Endothelial cell of hepatic sinusoid (primary cell): ENCODE measurements around the gene HSPB3.
"Not testable (repeated sequence)": the region's sequence is repeated elsewhere in the genome, so short reads cannot be mapped to it uniquely, and the experiment has no call there.

Experiments used
- in situ Hi-C: cut with HindIII; loops from 2 replicates; pipeline ENCODE4 v1.10.0; 2017; ENCODE audit warnings: low sequenced_read_pairs

HSPB3 gene

DNA sequence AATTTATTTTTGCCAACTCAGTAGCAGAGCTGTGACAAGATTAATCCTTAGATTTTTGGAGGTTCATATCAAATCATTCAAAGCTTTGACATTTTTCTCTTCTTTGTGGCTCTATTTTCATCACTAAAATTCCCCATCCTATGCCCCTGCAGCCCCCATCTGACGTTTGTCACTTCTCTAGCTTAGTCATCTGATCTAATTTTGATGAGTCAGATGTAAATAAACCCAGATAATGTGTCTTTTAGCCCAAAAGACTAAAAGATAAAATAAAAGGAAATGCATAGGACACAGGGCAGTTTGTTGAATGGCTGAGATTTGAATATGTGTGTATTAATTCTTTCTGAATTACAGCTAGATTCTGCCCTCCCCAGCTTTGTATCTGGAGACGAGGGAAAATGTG lies 897 bp upstream of the HSPB3 start:
- in situ Hi-C loops: loop anchor here (25.0 kb wide), 1 partner anchor 1292 kb away; no protein-coding TSS in a partner anchor

DNA sequence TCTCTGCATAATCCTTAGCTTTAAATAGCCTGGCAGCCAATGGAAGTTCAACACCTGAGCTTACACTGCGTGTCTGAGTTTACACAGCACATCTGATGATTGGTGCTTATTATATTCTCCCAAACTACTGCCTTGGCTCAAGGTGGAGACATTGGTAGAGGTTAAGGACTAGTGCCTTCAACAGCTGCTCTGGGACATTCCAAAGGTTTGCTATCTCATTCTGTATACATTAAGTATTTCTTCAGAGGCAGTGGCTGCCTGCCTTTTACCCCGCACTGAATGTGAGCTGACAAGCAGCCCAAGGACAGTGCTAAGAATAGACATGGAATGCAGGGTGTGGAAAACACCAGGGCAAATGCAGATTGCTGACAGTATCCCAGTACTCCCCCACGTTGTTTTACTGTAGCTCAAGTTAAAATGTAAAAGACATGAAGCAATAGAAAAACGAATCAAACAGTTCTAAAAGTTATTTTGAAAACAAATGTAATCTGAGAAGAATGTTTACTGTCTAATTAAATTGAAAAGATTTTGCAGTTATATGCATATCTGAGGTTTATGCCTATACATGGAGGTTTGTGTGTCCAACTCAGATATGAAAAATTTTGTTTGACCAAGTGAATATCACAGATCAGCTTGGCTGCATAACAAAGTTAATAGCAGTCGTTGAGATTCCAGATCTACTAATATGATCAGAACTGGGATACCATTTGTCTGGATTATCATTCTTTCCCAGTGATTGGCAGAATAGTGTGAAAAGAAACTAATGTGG lies 1.8 kb downstream of the HSPB3 start:
- in situ Hi-C loops: loop anchor here (25.0 kb wide), 1 partner anchor 1295 kb away; no protein-coding TSS in a partner anchor

DNA sequence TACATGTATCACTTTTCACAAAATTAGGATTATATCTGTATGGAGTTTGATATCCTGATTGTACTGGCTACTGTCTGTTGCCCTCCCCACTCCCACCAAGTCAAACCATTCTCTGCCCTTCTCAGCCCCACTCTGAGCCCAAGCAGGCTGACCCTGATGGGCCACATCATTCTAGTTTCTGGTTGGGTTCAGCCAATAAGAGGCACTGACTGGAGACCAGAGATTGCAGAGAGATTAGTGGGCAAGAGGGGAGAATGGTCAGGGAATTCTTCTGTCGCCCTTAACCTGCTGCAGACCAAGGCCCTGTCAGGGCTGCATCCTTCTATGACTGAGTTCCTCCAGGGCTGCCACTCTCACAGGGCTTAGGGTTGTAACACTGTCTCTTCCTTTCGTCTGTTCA lies 2.7 kb downstream of the HSPB3 start:
- in situ Hi-C loops: loop anchor here (25.0 kb wide), 1 partner anchor 1296 kb away; no protein-coding TSS in a partner anchor

DNA sequence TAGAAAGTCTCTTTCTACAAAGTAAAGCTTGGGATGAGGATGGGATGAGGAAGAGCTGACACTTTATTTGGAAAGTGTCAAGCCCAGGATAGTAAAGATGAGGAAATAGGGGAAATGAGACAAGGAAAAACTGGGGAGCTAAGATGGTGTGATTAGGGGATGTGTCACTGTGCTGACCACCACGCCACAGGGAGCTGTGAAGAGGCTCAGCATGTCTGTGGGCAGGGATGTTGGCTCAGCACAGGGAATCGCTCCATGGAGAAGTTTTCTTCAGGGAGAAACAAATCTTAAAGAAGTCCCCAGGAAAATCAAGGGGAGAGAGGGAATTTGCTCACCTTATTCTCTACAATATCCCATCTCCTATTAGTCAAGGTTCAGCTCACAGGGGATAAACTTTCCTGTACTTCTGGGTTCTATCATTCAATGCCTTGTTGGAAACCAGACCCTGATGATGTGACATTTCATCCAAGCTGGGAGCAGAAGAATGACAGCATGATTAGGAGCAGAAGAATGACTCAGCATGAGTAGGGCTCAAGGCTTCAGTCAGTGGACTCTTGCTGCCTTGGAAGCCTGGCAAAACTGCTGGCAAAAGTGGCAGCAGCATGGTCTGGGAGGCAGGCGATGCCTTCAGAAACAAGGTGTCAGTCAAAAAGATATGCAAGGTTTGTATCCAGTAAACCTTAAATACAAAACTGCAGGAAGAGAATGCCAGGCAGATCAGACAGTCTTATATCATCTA lies 4.9 kb downstream of the HSPB3 start:
- in situ Hi-C loops: loop anchor here (25.0 kb wide), 1 partner anchor 1298 kb away; no protein-coding TSS in a partner anchor

DNA sequence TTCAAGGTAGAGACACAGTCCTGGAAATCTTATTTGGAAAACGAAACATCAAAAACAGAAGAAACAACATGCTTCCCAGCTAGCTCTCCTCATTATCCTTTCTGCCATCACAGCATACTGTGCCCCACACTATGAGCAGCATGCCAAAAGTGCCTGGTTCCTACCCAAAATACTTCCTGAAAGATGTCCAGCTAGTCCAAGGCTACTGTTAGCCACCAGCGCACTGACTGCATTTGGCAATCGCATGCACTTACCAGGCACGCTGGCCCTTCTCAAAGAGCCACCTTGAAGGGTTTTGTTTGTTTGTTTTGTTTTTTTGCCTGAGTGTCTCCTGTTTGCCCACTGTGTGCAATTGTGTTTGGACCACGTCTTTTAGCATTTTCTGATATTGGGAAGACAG lies 6.8 kb downstream of the HSPB3 start:
- in situ Hi-C loops: loop anchor here (25.0 kb wide), 1 partner anchor 1300 kb away; no protein-coding TSS in a partner anchor

DNA sequence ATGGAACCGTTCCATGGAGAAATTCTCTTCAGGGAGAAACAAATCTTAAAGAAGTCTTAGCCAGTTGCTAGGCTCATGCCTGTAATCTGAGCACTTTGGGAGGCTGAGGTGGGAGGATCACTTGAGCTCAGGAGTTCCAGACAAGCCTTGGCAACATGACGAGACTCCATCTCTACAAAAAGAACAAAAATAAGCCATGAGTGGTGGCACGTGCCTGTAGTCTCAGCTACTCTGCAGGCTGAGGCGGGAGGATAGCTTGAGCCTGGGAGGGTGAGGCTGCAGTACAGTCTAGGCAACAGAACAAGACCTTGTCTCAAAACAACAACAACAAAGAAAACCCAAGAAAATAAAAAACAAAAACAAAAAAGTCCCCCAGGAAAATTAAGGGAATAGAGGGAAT lies 8.2 kb downstream of the HSPB3 start:
- in situ Hi-C loops: loop anchor here (25.0 kb wide), 1 partner anchor 1301 kb away; no protein-coding TSS in a partner anchor

DNA sequence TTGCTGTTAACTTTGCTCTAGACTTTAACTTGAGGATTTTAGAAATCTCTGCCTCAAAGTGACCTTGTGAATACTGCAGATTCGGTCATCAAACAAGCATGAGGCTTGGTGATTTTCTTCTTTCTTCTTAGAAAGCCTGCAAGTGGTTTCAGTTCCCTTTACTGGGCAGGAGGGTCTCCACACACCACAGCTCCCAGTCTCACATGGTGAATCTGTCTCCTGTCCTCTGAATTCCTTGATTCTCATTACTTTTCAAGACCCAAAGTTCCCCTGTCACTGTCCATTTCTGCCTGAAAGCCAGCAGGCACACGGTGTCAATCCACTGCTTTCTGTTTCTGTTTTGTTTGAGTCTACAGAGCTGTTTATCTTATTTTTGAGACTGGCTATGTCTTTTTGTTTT lies 14.1 kb downstream of the HSPB3 start:
- in situ Hi-C loops: loop anchor here (25.0 kb wide), 1 partner anchor 1307 kb away; no protein-coding TSS in a partner anchor

DNA sequence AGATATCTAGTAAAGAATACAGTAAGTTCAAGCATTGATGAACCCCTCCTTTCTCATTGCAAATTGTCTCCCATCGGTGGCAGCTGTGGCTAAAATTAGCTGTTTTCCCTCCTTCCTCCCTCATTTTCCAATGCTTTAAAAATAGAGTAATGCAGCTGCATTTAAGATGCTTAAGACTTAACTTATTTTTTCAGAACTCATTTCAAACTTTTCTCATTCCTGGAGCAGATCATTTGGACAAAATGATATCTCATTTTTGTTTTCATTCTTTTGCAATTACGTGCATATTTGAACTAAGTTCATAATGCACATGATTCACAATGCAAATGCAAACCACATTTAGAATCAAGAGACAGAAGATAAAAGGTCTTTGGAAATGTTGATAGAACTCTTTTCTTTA lies 14.6 kb downstream of the HSPB3 start:
- in situ Hi-C loops: loop anchor here (25.0 kb wide), 1 partner anchor 1308 kb away; no protein-coding TSS in a partner anchor

DNA sequence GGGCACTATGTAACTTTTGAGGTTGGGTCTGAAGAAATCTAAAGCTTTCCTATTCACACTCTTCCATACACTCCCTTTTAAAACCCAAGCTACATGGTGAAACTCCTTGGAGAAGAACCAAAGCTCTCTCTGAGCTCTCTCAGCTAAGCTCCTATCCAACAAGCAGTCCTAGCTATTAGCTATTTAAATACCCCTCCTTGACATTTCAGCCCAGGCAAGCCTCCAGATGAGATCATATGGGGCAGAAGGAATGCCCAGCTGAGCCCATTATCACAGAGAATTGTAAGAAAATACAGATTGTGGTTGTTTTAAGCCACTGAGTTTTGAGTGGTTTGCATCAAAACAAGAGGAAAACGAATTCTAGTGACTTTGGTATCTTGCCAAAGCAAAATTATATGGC lies 15.2 kb downstream of the HSPB3 start:
- in situ Hi-C loops: loop anchor here (25.0 kb wide), 1 partner anchor 1308 kb away; no protein-coding TSS in a partner anchor

DNA sequence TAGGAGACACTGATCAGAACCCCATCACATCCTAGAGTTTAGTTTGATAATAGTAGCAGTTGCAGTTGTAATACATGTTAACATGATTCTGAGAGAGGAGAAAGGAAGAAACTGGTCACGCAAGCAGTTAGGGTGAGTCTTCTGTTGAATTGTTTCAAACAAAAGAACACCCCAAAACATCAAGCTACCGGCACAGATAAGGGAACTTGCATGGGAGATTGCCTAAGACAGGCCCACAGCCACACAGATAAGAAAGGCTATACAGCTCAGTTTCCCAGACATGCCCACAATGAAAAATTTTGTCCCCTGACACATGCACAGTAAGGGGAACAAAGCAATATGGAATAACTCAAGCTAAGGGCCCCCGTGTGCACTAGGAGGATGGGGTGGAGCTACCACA lies 15.9 kb downstream of the HSPB3 start:
- in situ Hi-C loops: loop anchor here (25.0 kb wide), 1 partner anchor 1309 kb away; no protein-coding TSS in a partner anchor

DNA sequence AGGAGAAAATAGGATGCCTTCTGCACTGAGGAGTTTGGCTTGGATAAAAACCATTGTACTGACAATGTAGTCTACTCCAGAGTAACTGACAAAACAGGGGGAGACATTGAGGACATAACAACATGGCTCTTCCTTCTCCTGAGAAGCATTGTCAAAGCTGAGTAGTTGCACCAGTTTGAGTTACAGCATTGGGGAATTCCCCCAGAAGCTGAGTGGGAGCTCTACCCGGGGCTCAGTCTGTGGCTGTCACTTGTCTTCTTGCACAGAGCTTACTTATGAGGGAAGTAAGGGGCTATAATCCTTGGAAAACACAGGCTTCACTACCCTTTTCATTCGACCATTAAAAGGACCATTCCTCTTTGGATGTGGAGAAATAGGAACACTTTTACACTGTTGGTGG lies 21.2 kb downstream of the HSPB3 start:
- in situ Hi-C loops: no loop called here

DNA sequence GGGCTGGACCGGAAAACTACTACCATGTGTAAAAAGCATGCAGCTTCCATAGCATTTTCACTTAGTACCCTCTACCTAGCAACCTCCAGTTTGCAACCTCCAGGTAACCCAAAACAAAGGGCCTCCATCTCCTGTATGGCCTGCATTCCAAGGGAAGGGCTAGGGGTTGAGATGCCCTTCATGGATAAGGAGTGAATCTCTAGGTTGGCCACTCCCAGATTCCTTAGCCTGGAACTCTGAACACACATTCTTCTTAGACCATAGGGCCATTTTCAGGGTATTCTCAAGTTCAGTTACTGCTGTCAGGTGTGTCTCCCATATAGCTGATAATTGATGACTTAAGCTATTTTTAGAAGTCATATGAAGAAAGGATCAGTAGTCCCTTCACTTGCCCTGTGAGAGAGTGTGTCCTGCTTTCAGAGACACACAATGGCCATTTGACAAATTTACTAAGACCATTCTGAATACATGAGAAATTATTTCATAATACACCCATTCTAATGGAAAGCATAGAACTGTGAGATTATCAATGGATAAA lies 22.5 kb downstream of the HSPB3 start:
- in situ Hi-C loops: no loop called here

DNA sequence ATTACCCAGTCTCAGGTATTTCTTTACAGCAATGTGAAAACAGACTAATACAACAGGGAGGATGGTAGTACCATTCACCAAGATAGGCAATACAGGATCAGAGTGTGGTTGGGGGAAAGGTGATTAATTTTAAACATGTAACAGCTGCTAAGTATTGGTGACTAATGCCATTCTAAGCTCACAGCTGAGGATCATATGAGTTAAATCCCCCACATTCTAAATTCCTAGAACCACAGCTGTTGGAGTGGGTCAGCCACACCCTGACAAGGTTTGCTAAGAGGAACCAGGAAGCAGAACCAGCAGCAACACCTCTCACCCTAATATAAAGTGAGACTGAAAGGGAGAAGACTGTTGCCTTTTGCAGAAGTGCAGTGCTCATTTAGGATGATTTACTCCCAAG lies 24.8 kb downstream of the HSPB3 start:
- in situ Hi-C loops: no loop called here

DNA sequence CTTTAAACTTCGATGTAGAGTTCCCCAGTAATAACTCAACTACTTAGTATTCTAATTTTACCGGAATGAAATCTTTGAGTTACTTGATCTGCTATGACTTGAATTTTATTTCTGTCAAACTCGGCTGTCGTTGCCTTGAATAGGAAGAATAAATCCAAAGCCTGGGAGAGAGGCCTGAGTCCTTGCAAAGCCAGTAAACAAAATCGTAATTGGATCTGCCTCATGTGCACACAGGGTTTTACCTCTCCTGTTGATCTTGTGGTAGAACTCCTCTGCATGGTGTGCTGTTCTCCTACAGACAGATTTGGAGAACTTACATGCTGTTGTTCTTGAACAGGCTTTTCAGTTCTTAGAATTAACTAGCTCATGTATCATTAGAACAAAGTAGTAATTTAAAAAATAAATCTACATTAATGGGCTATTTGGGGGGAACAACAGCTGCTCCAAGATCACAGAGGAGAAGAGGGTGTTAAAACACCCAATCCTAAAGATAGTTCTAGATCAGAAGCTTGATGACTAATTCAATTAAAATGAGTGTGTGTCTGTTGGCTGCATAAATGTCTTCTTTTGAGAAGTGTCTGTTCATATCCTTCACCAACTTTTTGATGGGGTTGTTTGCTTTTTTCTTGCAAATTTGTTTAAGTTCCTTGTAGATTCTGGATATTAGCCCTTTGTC lies 28.9 kb downstream of the HSPB3 start:
- in situ Hi-C loops: no loop called here

DNA sequence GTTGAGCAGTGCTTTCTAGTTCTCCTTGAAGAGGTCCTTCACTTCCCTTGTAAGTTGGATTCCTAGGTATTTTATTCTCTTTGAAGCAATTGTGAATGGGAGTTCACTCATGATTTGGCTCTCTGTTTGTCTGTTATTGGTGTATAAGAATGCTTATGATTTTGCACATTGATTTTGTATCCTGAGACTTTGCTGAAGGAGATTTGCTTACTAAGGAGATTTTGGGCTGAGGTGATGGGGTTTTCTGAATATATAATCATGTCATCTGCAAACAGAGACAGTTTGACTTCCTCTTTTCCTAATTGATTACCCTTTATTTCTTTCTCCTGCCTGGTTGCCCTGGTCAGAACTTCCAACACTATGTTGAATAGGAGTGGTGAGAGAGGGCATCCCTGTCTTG lies 30.2 kb downstream of the HSPB3 start:
- in situ Hi-C loops: not testable (repeated sequence)

DNA sequence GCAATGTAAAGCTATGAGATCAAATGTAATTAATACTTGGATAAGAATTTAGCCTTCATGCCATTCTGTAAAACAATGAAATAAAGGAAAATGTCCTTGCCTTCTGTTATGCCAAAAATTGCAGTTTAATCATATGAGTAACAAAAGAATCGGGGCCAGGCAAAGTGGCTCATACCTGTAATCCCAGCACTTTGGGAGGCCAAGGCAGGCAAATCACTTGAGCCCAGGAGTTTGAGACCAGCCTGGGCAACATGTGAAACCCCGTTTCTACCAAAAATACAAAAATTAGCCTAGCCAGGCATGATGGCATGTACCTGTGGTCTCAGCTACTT lies 34.1 kb downstream of the HSPB3 start:
- in situ Hi-C loops: not testable (repeated sequence)

DNA sequence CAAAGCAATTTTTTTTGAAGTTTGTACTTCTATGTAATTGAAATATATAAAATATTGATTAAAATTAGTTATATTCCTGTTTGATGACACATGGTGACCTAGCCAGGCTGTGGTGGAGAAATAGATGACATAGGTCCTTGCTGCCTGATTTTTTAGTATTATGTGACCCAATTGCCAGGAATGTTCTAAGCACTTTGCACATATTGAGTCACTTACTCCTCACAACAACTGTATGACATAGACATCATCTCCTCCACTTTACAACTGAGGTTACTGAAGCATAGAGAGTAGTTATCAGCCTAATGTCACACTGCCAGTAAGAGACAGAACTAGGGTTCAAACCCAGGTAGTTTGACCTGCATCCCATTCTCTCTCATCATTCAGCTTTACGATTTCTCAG lies 35.8 kb downstream of the HSPB3 start:
- in situ Hi-C loops: no loop called here

DNA sequence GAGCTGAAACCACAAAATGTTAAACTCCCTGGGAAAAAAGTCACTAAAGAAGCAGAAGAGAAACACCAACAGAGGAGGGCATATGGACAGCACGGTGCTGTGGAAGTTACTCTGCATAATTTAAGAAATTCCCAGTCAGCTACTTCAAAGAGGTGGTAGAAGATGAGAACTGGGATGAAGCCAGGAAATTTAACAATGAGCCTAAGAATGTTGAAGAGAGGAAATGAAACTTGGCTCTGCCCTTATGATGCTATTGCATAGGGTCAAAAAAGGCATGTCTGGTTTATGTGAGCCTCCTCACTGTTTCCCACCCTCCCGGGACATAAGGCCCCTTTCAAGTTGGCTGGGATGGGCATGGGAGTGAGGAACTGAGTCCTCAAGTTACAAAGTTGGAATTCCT lies 36.7 kb downstream of the HSPB3 start:
- in situ Hi-C loops: no loop called here

DNA sequence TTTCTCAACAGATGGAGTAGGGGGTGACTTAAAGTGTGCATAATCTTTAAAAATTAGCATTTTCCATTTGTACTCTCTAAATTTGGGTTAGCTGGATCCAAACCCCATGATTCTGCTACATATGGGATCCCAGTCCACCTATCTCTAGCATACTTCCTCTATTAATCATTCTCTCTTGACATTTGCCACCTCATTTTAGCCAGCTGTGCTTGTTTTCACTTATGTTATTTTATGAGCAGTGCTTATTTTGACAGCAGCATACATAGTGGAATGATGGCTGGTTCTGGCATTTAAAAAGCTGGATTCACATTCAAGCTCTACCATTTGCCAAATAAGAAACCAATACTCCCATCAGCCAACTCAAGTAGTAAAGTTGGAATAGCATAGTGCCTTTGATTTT lies 39.5 kb downstream of the HSPB3 start:
- in situ Hi-C loops: no loop called here
